Rectal smooth muscle tissue (tissue), 1 donor: Measurements from ENCODE around the gene UTRN.
A peak's percentile ranks its signal among the peaks of the same experiment; 100 is the strongest.

Experiments used
- H3K27ac ChIP-seq: one replicate; pipeline ENCODE4 v1.7.0; 2013; ENCODE audit warnings: low read depth, low read length, inconsistent platforms
- H3K27me3 ChIP-seq: one replicate; pipeline ENCODE4 v1.7.0; 2013; ENCODE audit warnings: low read length; ENCODE audit not compliant: control insufficient read depth, insufficient read depth
- H3K36me3 ChIP-seq: one replicate; pipeline ENCODE4 v1.7.0; 2013; ENCODE audit warnings: low read length; ENCODE audit not compliant: control insufficient read depth, insufficient read depth
- H3K4me1 ChIP-seq: one replicate; pipeline ENCODE4 v1.7.0; 2013; ENCODE audit warnings: low read length; ENCODE audit not compliant: control insufficient read depth, insufficient read depth
- H3K4me3 ChIP-seq: one replicate; pipeline ENCODE4 v1.7.0; 2013; ENCODE audit warnings: low read length
- H3K9ac ChIP-seq: one replicate; pipeline ENCODE4 v1.7.0; 2013; ENCODE audit warnings: low read length

UTRN gene

DNA sequence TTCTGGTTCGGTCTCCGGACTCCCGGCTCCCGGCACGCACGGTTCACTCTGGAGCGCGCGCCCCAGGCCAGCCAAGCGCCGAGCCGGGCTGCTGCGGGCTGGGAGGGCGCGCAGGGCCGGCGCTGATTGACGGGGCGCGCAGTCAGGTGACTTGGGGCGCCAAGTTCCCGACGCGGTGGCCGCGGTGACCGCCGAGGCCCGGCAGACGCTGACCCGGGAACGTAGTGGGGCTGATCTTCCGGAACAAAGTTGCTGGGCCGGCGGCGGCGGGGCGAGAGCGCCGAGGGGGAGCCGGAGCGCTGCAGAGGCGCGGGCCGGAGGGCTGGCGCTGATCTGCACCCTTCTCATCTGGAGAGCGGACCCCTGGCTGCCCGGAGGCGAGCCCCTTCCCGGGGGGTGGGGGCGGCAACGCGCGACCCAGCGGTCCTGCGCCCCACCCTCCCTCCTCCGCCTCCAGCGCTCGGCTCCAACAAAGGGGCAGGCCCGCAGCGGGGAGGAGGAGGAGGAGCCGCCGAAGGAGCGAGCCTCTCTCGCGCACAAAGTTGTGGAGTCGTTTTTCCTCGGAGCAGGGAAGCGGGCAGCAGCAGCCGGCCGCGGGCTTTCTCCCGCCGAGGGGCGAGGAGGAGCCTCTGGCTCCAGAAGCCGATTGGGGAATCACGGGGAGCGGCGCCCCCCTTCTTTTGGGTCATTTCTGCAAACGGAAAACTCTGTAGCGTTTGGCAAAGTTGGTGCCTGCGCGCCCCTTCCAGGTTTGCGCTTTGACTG lies at the start of gene UTRN:
Gene UTRN (plus strand): TSS at position 553 of the 765 bp plus-strand sequence. CDS start 6,494 bp downstream, outside the sequence.
- Histone ChIP-seq H3K4me3 (peak within 1 kb of the TSS; percentile 65), H3K27me3 (no peaks in the 10 kb centered on the region), H3K4me1 (no peaks in the 10 kb centered on the region), H3K36me3 (no peaks in the 10 kb centered on the region), H3K9ac (peak within 1 kb of the TSS; percentile 57), H3K27ac (peak within 1 kb of the TSS; percentile 88)

- Histone ChIP-seq H3K4me1 (no peaks in the 10 kb centered on the region), H3K27me3 (no peaks in the 10 kb centered on the region), H3K4me3 (no peak overlapping the region), H3K27ac (no peak overlapping the region), H3K9ac (no peak overlapping the region), H3K36me3 (no peaks in the 10 kb centered on the region)
Observed at GRCh38 chr6:144244688-144245087, 40.4 kb upstream of the UTRN start.

DNA sequence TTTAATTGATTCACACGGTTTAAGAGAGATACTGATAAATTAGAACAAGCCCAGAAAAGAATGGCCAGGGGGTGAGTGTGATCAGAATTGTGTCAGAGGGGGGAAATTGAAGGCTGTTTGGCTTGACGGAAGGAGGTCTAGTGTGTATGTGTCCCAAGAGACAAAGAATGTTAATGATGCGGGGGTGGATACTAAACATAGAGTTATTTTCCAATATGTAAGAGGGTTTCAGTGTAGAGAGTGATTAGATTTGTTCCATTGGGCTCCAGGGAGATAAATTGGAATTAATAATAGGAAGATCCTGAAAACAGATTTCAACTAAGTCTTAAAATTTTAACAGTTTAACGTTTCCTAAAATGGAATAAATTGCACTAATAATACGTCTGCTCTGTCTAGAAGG lies 38.1 kb upstream of the UTRN start:
- Histone ChIP-seq H3K9ac (no peak overlapping the region), H3K4me1 (no peaks in the 10 kb centered on the region), H3K36me3 (no peaks in the 10 kb centered on the region), H3K27me3 (no peaks in the 10 kb centered on the region), H3K4me3 (no peak overlapping the region), H3K27ac (no peak overlapping the region)

DNA sequence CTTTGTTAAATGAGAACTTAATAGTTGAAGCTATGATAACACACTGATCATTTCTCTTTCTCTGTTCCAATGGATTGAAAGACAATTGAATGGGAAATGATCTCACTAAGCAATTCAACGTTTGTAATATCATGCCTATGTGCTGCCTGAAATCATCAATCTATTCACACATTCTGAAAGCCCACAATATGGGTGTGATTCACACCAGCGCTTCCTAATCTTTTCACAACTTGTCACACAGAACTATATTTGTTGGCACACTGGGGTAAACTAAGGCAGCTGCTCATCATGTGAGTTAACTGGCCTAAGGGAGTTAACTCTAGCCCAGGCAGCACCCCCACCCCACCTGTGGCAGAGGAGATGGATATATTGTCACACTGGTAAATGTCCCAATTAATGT lies 37.1 kb upstream of the UTRN start:
- Histone ChIP-seq H3K4me1 (no peaks in the 10 kb centered on the region), H3K9ac (no peak overlapping the region), H3K4me3 (no peak overlapping the region), H3K36me3 (no peaks in the 10 kb centered on the region), H3K27me3 (no peaks in the 10 kb centered on the region), H3K27ac (no peak overlapping the region)

DNA sequence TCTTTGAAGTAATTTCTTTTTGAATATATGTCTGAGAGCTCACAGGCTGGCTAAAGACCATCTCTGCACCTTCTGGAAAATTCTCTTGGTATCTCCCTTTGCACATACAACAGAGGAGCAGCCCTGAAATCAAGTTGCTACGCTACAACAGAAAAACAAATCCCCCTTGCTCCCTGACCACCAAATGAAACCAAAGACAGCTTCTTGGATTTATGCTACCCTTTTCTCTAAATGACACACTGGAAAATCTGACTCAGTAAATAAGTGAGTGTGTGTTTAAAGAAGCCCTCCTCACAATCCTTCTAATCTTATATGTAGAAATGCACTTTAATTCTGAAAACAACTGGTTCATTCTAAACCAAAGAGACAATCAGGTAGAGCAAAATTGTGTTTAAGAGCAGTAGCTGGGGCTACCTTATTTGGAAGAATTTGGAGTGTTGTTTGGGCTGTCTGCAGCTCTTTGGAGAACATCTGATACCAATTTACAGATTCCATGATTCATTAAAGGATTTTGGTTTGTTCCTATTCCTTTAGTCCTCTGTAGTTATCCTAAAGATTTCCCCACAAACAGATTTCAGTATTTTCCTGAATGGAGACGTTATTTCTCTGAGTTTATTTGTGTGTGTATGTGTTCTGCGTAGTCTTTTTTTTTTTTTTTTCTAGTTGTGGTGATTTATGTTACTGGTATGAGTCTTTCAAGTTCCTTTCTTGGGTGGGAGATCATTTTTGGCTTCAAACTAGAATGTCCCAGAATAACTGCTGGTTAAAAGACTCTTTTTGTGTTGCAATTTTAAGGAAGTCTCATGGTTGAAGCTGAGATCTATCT lies 36.4 kb upstream of the UTRN start:
- no peaks in the 10 kb centered on the region for H3K36me3 ChIP-seq
- no peak overlapping the region for H3K9ac ChIP-seq
- no peak overlapping the region for H3K27ac ChIP-seq
- H3K4me1 ChIP-seq, result no peaks in the 10 kb centered on the region
- H3K4me3 ChIP-seq, result no peak overlapping the region
- H3K27me3 ChIP-seq, result no peaks in the 10 kb centered on the region

DNA sequence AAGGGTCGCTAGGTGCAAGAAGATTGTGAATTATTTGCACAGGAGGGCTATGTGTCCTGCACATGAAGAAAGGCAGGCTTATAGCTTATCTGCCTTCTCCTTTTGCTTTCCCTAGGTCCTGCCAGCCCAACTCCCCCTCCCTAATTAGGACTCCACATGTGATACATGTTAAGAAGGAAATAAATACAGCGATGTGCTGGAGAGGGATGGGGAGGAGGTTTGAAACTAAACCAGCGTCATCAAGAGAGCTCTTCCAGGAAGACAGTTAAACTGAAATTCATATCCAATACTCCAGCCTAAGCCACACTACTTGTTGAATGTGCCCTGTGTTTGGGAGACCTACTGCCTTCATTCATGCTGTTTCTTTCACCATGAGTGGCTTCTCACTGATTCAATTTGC lies 34.9 kb upstream of the UTRN start:
- H3K27me3 ChIP-seq, result no peaks in the 10 kb centered on the region
- H3K27ac ChIP-seq, result no peak overlapping the region
- no peak overlapping the region for H3K9ac ChIP-seq

DNA sequence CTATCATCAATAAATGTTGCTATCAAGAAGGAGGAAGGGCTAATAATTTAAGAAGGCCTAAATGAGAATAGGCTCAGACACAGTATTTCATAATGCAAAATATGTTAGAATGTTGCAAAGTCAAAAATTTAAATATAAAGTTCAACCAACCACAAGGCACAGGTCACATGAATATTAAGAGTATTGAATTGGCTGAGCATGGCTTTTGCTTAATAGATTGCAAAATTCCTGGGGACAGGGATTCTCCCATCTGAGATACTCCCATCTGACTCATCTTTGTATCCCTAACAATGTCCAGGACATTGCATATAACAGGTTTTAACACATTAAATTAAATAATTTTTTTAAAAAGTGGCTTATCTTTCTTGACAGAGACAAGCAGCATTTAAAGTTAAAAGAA lies 32.9 kb upstream of the UTRN start:
- Histone ChIP-seq H3K27ac (no peak overlapping the region), H3K27me3 (no peaks in the 10 kb centered on the region)

More for the DNA sequence above, 34.9 kb upstream of the UTRN start:
- H3K36me3 ChIP-seq, result no peaks in the 10 kb centered on the region
- no peak overlapping the region for H3K4me3 ChIP-seq
- no peaks in the 10 kb centered on the region for H3K4me1 ChIP-seq

DNA sequence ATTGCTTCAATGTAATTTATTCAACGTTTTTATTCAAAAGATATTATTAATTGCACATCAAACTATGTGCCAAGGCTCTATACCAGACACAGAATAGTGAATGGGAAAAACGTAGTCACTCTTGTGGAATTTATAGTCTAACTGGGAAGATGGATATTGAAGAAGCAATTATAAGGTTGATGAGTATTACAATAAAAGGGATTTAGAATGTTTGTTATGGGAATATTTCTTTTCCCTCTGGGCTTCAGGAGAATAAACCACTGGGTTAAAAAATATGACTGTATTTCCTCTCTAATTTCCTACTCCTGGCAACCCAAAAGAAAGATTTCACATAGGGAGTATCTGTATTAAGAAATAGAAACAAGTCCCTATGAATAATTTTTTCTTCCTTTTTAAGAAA lies 25.1 kb upstream of the UTRN start:
- no peak overlapping the region for H3K9ac ChIP-seq
- H3K27me3 ChIP-seq, result no peaks in the 10 kb centered on the region
- H3K4me3 ChIP-seq, result no peak overlapping the region
- H3K36me3 ChIP-seq, result no peaks in the 10 kb centered on the region
- H3K27ac ChIP-seq, result no peak overlapping the region
- H3K4me1 ChIP-seq, result no peaks in the 10 kb centered on the region

More for the DNA sequence above, 32.9 kb upstream of the UTRN start:
- Histone ChIP-seq H3K4me1 (no peaks in the 10 kb centered on the region), H3K9ac (no peak overlapping the region), H3K4me3 (no peak overlapping the region), H3K36me3 (no peaks in the 10 kb centered on the region)

DNA sequence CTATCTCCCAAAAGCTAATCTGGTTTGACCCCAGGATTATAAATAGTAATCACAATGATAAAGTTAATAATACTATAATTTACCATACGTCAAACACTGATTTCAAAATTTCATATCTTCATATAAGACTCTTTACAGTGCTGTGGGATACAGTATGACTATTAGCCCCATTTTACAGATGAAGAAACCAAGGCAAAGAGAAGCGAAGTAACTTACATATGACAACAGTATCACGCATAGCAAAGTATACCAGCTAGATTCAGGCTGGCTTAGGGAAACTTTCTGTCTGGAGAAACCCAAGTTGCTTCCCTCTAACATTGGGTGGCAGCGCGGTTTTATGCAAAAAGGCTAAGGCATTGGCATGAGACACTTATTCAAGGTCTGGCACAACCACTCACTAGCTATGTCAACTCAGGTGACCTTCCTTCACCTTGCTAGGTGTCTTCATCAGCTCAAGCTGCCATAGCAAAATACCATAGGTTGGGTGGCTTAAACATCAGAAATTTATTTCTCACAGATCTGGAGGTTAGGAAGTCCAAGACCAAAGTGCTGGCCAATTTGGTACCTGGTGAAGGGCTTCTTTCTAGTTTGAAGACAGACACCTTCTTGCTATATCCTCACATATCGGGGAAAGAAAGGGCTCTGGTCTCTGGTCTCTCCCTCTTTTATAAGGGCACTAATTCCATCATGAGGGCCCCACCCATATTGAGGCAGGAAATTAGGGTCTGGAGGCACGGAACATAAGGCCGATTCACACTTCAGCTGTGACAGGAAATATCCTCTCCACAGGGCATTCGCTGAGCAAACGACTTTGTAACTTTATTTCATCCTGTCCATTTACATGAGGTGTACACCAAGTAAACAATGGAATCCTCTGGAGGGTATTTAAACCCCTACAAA lies 22.4 kb upstream of the UTRN start:
- H3K27me3 ChIP-seq, result no peaks in the 10 kb centered on the region
- H3K27ac ChIP-seq, result no peak overlapping the region
- H3K4me1 ChIP-seq, result no peaks in the 10 kb centered on the region

GRCh38 chr6:144263786-144264185 lies 21.3 kb upstream of the UTRN start:
- Histone ChIP-seq H3K27ac (no peak overlapping the region), H3K36me3 (no peaks in the 10 kb centered on the region), H3K9ac (no peak overlapping the region), H3K4me1 (no peaks in the 10 kb centered on the region), H3K27me3 (no peaks in the 10 kb centered on the region), H3K4me3 (no peak overlapping the region)

More for the DNA sequence above, 22.4 kb upstream of the UTRN start:
- no peak overlapping the region for H3K4me3 ChIP-seq
- no peak overlapping the region for H3K9ac ChIP-seq
- H3K36me3 ChIP-seq, result no peaks in the 10 kb centered on the region

DNA sequence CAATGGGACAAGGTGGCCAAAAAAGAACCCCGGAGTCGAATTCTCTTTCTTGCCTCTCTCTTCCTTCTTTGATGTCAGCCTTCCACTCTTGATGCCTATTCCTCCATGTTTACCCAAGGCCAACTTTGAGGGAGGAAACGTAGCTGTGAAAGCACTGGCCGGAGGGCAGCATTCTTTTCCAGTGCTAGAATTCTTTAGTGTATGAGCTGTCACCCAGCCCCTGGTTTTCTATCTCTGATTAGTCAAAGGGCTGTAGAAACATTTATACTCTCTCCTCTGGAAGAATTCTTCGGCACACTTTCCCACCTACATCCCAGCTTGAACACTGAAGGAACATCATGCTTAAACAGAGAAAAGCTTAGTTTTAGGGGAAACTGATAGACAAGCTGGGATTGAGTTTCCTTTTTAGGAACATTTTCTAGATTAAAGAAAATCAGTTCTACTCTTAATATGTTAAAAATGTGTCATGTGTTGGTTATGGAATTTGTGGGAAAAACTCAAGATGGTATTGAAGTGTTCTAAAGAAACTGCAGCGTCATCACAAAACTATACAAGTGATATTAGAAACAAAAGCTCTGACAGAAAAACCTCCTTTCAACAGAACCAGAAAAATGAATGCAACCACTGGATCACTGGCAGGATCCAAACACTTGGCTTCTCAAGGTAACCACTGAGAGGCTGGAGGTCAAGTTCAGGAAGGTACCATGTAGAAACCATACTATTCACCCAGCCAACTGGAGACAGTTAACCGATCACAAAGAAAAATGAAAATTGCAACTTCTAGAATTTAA lies 20.7 kb upstream of the UTRN start:
- Histone ChIP-seq H3K27ac (no peak overlapping the region), H3K4me1 (no peaks in the 10 kb centered on the region), H3K9ac (no peak overlapping the region), H3K36me3 (no peaks in the 10 kb centered on the region), H3K4me3 (no peak overlapping the region), H3K27me3 (no peaks in the 10 kb centered on the region)
